GM18858 (cell line): ENCODE results near the gene TMEM30B.
"Not testable (repeated sequence)": the region's sequence is repeated elsewhere in the genome, so short reads cannot be mapped to it uniquely, and the experiment has no call there.

Experiments
- ATAC-seq: cut with Tn5 transposase; IDR thresholded peaks from one replicate; pipeline ENCODE4 v1.9.1; 2021; ENCODE audit not compliant: unreplicated experiment

Gene TMEM30B

GRCh38 chr14:61266891-61267740 lies 14.0 kb downstream of the TMEM30B start:
- no peak for ATAC-seq

GRCh38 chr14:61266436-61266835 lies 14.7 kb downstream of the TMEM30B start:
- ATAC-seq = no peak

GRCh38 chr14:61264651-61265050 lies 16.5 kb downstream of the TMEM30B start:
- no peak for ATAC-seq

- ATAC-seq = no peak
These were observed 17.0 kb downstream of the TMEM30B start for GRCh38 chr14:61264010-61264571.

GRCh38 chr14:61262082-61262481 lies 19.1 kb downstream of the TMEM30B start:
- no peak for ATAC-seq

- ATAC-seq = no peak
These were observed 20.0 kb downstream of the TMEM30B start for GRCh38 chr14:61260939-61261776.

GRCh38 chr14:61258985-61259384 lies 22.2 kb downstream of the TMEM30B start:
- no peak for ATAC-seq

- no peak for ATAC-seq
These were observed 23.6 kb downstream of the TMEM30B start for GRCh38 chr14:61257469-61258057.

GRCh38 chr14:61256826-61257468 lies 24.2 kb downstream of the TMEM30B start:
- ATAC-seq = no peak

GRCh38 chr14:61255968-61256367 lies 25.2 kb downstream of the TMEM30B start:
- no peak for ATAC-seq

GRCh38 chr14:61254808-61255526 lies 26.2 kb downstream of the TMEM30B start:
- no peak for ATAC-seq

GRCh38 chr14:61253064-61253738 lies 27.9 kb downstream of the TMEM30B start:
- no peak for ATAC-seq

GRCh38 chr14:61252369-61253063 lies 28.6 kb downstream of the TMEM30B start:
- ATAC-seq = peak; percentile 89

GRCh38 chr14:61250063-61250462 lies 31.1 kb downstream of the TMEM30B start:
- no peak for ATAC-seq

- ATAC-seq = no peak
These were observed 33.2 kb downstream of the TMEM30B start for GRCh38 chr14:61247935-61248334.

GRCh38 chr14:61246721-61247120 lies 34.4 kb downstream of the TMEM30B start:
- no peak for ATAC-seq

- ATAC-seq = no peak
These were observed 37.1 kb downstream of the TMEM30B start for GRCh38 chr14:61244009-61244408.

GRCh38 chr14:61240206-61240605 lies 40.9 kb downstream of the TMEM30B start:
- ATAC-seq = no peak

- not testable (repeated sequence) for ATAC-seq
These were observed 41.9 kb downstream of the TMEM30B start for GRCh38 chr14:61239285-61239684.
